GM19099 (cell line): ENCODE results near the gene C17orf67.

Experiments
- POLR2A ChIP-seq: IDR thresholded peaks from 3 replicates; pipeline ENCODE4 v1.6.1; 2011; ENCODE audit warnings: low read depth; ENCODE audit not compliant: insufficient read length; ENCODE audit errors: extremely low read depth

The C17orf67 gene, protein sequence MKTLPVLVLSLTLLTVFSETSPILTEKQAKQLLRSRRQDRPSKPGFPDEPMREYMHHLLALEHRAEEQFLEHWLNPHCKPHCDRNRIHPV

DNA sequence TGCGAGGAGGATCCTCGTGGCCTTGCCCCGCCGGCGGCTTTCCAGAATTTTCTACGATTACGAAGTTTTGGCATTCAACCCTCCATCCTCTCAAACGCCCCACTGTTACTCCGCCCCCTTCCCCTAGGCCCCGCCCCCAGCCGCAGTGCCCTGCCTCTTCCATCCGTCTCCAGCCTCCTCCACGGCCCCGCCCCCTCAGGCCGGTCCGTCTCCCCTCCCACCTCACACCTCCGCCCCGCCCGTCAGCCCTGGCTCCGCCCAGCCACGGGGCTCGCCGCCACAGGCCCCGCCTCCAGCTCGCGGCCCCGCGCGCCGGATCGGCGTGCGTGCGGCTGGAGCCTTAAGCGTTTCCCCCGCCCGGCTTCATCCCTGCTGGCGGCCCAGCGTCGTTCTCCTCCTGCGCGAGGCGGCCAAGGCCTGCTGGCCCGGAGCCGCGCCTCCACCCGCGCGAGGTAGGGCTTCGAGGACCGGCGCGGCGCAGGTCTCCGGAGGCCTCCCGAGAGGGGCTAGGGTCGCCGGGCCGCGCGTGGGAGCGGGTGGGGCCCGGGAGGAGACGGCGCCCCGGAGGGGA is at the start of gene C17orf67, which contains the start of gene DGKE:
TSS of gene C17orf67 (minus strand) at position 112 of the 571 bp plus-strand sequence. CDS start 18,110 bp downstream, outside the sequence.
TSS of gene DGKE (plus strand) at position 343 of the 571 bp plus-strand sequence. CDS start 645 bp downstream, outside the sequence.
- TF ChIP-seq POLR2A, result peak; percentile 67

DNA sequence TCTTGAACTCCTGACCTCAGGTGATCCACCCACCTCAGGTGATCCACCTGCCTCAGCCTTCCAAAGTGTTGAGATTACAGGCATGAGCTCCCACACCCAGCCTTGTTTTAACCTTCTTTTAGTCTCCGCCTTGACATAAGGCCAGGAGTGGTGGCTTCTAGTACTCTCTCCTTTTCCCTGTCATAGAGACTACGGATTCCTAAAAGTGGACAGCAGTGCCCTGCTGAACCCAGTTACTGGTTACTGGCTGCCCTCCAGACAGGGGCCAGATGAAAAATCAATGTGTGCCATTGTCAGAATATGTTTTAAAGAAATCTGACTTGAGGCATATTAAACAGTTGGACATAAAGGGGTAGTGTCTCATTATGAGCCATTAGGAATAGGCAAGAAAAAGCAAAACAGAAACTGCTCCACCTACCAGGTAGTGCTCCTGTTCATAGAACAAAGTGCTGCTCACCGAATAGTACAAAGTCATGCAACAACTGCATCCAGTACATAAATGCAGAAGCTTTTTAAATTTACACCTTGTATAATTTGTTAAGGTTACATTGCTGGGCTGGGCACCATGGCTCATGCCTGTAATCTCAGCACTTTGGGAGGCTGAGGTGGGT is 48.1 kb upstream of the C17orf67 start:
- TF ChIP-seq POLR2A, result no peak

- no peak for TF ChIP-seq POLR2A
These were observed 46.9 kb upstream of the C17orf67 start for GRCh38 chr17:56880571-56880970.

DNA sequence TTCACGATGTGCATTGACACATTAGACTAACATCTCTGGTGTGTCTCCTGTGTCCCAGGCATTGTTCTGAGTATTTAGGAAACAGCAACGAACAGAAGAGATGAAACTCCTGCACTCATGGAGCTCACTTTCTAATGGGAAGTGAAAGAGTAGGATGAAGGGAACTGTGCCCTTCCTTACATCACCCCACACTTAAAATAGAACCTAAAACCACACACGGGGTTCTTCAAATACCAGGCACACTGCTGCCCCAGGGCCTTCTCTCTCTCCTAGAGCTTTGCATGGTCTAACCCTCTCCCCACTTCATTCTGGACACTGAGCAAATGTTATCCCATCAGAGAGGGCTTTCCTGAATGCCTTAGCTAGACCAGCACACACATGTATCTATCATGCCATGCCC is 46.4 kb upstream of the C17orf67 start:
- no peak for TF ChIP-seq POLR2A

- TF ChIP-seq POLR2A, result no peak
These were observed 45.6 kb upstream of the C17orf67 start for GRCh38 chr17:56879280-56879679.

- no peak for TF ChIP-seq POLR2A
These were observed 43.1 kb upstream of the C17orf67 start for GRCh38 chr17:56876766-56877179.

DNA sequence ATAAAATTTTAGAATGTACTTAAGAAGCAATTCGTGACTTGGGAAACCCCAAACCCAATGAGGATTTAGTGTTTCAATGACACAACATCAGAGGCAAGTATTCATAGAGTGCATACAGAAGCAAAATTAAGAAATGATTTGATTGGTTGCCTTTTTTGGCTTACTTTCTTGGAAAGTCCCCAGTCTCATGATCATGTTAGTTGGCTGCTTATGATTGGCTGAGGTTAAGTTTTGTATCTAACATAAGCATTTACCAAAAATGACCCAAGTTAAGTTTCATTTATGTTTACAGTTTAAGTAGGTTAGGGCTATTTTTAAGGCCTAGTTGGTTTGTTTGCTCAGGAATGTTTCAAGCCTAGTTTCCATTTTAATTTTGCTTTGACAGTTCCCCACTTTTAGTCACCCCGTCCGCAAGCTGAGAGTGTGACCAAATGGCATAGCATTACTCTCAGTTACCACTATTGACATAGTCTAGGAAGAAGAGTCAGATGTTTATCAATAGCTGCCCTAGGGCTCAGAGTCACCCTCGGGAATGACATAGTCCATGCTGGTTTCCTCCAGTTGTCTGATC is 36.4 kb upstream of the C17orf67 start:
- TF ChIP-seq POLR2A, result peak; percentile 39

- no peak for TF ChIP-seq POLR2A
These were observed 35.0 kb upstream of the C17orf67 start for GRCh38 chr17:56868716-56869115.

GRCh38 chr17:56867948-56868376 is 34.2 kb upstream of the C17orf67 start:
- no peak for TF ChIP-seq POLR2A

- TF ChIP-seq POLR2A, result no peak
These were observed 32.8 kb upstream of the C17orf67 start for GRCh38 chr17:56866496-56866895.

DNA sequence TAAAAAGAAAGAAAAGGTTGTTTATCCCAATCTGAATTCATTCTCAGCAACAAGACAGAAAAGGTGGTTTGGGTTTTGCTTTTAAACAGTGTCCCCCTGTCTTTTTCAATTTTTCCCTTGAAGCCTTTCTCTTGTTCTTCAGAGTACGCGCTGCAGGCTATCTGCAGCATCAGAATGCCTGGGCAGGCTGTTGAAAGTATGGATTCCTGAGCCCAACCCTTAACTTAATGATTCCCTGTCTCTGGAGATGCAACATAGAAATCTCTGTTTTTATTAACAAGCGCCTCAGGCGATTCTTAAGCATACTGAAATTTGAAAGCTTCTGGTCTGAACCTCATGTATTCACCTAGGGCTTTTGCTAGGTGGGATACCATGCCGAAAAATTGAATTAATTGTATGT is 32.4 kb upstream of the C17orf67 start:
- no peak for TF ChIP-seq POLR2A

- TF ChIP-seq POLR2A, result no peak
These were observed 30.3 kb upstream of the C17orf67 start for GRCh38 chr17:56863974-56864373.

DNA sequence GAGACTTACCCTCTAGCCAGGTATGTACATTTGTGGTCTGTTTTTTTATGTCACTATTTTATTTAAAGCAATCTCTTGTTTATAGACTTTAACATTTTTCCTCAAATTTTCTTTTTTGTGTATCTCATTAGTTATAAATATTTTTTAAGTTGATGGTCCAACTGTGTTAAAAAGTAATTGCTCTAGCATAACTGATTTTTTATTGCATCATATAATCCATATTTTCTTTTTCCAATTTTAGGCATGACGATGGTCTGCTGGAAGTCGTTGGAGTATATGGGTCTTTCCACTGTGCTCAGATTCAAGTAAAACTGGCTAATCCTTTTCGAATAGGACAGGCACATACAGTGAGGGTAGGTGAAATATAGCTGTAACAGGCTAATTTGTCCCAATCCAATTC is 28.2 kb upstream of the C17orf67 start:
- TF ChIP-seq POLR2A, result no peak

- no peak for TF ChIP-seq POLR2A
These were observed 17.3 kb upstream of the C17orf67 start for GRCh38 chr17:56851008-56851407.

- no peak for TF ChIP-seq POLR2A
These were observed 16.9 kb upstream of the C17orf67 start for GRCh38 chr17:56850591-56850990.

DNA sequence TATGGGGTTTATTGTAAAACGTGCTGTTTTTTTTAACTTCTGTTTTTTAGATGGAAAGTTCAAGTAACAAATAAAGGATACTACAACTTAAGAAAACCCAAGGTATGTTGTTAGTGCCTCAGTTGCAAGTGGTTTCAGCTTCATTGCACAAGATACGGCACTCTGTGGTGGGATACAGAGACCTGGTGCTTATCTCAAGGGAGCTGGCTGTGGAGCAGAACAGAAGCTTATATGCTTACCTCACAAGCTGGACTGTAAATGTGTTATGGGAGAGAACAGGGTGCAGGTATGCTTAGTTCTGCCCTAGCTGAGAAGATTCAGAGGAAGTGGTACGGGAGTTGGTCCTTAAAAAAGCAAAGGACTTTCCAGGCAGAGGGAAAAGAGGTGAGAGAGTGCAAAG is 15.4 kb upstream of the C17orf67 start:
- no peak for TF ChIP-seq POLR2A
